GM06990 (cell line): ENCODE data around the gene PAFAH2.
"Not testable (repeated sequence)": the region's sequence is repeated elsewhere in the genome, so short reads cannot be mapped to it uniquely, and the experiment has no call there.

Experiments used
- DNase-seq: peaks from one replicate; pipeline ENCODE4 v3.0.0-alpha.2; 2011; ENCODE audit not compliant: insufficient read length; ENCODE audit errors: extremely low read depth
- H3K27me3 ChIP-seq: replicated peaks from 2 replicates; pipeline ENCODE4 v1.6.0; 2011; ENCODE audit warnings: low read length; ENCODE audit not compliant: control insufficient read depth, insufficient read depth
- H3K36me3 ChIP-seq: 2 replicates; pipeline ENCODE4 v1.5.1; 2011; ENCODE audit warnings: low read length; ENCODE audit not compliant: control insufficient read depth, insufficient read depth
- H3K4me3 ChIP-seq: replicated peaks from 2 replicates; pipeline ENCODE4 v1.5.1; 2011; ENCODE audit warnings: low read depth, mild to moderate bottlenecking, control low read depth, low read length
- TF ChIP-seq, protein P1 (sequence below): IDR thresholded peaks from 2 replicates; pipeline ENCODE4 v1.5.1; 2011; ENCODE audit warnings: low read length, control low read depth, mild to moderate bottlenecking, inconsistent platforms; ENCODE audit not compliant: insufficient read depth, poor library complexity, severe bottlenecking

PAFAH2 gene

DNA sequence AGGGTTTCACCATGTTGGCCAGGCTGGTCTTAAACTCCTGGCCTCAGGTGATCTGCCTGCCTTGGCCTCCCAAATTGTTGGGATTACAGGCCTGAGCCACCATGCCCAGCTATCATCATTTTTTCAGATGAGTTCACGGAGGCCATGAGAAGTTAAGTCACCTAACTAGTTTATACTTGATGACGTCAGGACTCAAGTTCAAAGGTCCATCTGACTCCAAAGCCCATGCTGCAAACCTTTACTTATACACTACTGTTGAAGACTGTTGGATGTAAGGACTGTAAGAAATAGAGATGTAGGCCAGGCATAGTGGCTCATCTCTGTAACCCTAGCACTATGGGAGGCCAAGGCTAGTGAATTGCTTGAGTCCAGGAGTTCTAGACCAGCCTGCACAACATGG is 50.8 kb downstream of the PAFAH2 start:
- no peak overlapping the region for H3K4me3 ChIP-seq
- no peaks in the 10 kb centered on the region for H3K36me3 ChIP-seq
- no peak for DNase-seq
- H3K27me3 ChIP-seq = no peaks in the 10 kb centered on the region
- TF ChIP-seq, protein P1, sequence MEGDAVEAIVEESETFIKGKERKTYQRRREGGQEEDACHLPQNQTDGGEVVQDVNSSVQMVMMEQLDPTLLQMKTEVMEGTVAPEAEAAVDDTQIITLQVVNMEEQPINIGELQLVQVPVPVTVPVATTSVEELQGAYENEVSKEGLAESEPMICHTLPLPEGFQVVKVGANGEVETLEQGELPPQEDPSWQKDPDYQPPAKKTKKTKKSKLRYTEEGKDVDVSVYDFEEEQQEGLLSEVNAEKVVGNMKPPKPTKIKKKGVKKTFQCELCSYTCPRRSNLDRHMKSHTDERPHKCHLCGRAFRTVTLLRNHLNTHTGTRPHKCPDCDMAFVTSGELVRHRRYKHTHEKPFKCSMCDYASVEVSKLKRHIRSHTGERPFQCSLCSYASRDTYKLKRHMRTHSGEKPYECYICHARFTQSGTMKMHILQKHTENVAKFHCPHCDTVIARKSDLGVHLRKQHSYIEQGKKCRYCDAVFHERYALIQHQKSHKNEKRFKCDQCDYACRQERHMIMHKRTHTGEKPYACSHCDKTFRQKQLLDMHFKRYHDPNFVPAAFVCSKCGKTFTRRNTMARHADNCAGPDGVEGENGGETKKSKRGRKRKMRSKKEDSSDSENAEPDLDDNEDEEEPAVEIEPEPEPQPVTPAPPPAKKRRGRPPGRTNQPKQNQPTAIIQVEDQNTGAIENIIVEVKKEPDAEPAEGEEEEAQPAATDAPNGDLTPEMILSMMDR = no peak

DNA sequence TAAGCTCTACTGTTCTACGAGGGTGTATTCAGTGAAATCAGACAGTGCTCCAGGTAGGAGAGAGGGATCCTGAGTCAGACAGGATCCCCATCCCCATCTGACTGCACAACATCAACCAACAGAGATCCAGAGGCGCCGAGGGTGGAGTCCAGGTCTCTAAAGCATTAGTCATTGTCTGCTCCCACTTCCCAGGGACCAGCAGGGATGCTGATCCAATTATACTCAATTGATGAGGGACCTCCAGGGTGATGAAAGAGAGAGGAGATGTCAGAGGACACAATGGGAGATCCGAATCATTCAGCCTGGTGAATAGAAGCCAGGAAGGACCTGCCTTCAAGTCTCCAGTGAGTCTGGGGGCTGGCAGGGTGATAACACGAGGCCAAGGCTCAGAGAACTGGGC is 52.1 kb downstream of the PAFAH2 start:
- no peak overlapping the region for H3K4me3 ChIP-seq
- H3K27me3 ChIP-seq = no peaks in the 10 kb centered on the region
- no peak for DNase-seq
- H3K36me3 ChIP-seq = no peaks in the 10 kb centered on the region
- TF ChIP-seq, protein P1 = no peak

DNA sequence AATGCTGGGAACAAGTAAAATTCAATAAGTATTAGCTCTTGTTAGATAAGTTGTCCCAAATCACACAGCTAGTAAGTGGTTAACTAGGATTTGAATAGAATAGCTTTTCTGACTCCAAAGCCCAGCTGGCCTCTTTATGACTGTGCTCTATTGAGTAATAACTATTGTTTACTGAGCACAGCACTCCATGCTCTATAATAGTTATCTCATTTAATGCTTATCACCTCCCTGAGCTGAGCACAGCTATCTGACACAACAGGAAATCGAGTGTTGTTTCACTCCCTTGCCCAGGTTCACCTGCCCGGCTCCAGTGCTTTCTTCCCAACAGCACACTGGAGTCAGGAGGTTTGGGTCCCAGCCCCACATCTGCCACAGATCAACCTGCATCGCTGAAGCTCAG is 52.9 kb downstream of the PAFAH2 start:
- TF ChIP-seq, protein P1 = no peak
- H3K36me3 ChIP-seq = no peaks in the 10 kb centered on the region
- no peak overlapping the region for H3K4me3 ChIP-seq
- H3K27me3 ChIP-seq = no peaks in the 10 kb centered on the region
- no peak for DNase-seq

DNA sequence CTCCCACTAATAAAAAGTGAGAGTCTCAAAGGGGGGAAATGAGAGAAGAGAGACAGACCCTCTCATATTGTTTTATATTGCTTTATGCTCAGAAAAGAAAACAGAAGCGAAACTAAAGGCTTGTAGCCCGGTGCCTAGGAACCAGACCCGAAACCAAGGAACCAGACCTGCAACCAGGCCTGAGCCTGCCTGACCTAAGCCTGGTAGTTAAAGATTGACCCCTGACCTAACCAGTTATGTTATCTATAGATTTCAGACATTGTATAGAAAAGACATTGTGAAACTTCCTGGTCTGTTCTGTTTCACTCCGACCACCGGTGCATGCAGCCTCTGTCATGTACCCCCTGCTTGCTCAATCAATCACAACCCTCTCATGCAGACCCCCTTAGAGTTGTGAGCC is 54.4 kb downstream of the PAFAH2 start:
- not testable (repeated sequence) for DNase-seq, H3K27me3 ChIP-seq, H3K36me3 ChIP-seq, H3K4me3 ChIP-seq

DNA sequence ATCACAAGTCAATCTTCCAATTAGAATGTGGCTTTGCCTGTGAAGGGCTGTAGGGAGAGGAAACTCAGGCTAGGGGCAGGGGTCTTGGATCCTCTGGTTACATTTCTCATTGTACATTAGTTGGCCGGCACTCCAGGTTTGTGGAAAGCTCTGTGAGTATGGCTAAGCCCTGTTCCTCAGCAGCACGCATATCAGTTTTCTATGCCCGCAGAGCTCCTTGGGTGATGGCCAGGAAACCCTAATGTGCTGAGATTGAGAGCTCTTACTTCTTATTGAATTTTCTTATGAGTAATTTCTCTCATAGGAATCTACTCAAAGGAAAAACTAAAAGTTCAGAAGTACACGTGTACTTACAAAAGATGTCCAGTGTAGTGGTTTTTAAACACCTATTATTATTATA is 60.9 kb downstream of the PAFAH2 start:
- no peak for DNase-seq
- H3K27me3 ChIP-seq = peaks cover 2% of the 10 kb centered on the region; the same call in 1 of the 2 replicates
- no peaks in the 10 kb centered on the region for H3K36me3 ChIP-seq
- H3K4me3 ChIP-seq = no peak overlapping the region
- TF ChIP-seq, protein P1 = no peak

DNA sequence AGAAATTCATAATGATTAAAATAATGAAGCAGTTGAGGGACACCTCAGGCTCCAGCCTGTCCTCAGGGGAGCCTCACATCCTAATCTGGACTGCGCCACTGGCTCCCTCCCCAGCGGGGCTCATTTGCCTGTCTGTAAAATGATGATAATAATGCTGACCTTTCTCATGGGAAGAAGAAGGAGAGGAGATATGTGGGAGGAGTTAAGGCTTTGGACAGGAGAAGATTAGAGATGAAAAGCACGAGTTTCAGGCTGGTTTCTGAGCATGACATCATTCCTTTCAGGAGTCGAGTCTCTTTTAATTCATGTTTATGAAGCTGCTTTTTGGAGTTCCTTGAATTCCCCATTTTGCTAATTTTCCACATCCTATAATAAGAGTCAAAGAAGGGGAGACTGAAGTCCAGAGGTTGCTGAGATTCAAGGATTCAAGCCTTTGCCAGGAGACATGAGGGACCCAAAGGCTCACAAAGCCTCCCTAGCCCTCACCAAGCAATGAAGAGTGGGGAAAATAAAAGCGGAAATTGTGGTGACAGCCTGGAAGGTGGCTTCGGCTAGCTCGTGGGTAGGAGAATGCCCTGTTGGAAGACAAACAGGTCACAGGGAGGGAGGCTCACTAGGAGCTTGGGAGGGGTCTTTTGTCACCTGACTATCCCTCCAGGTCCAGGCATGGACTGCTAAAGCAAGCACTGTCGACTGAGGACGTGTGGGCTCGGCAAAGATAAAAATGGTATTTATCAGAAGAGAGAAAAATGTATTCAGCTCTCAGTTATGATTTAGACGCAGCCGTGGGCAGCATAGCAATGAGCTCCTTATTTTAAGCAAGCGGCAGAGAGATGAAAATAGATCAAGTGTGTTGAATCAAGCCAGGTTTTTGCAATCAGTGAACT is 64.1 kb downstream of the PAFAH2 start:
- TF ChIP-seq, protein P1 = no peak
- no peak for DNase-seq
- Histone ChIP-seq H3K36me3 (no peaks in the 10 kb centered on the region), H3K4me3 (no peak overlapping the region), H3K27me3 (peaks cover 4% of the 10 kb centered on the region)

DNA sequence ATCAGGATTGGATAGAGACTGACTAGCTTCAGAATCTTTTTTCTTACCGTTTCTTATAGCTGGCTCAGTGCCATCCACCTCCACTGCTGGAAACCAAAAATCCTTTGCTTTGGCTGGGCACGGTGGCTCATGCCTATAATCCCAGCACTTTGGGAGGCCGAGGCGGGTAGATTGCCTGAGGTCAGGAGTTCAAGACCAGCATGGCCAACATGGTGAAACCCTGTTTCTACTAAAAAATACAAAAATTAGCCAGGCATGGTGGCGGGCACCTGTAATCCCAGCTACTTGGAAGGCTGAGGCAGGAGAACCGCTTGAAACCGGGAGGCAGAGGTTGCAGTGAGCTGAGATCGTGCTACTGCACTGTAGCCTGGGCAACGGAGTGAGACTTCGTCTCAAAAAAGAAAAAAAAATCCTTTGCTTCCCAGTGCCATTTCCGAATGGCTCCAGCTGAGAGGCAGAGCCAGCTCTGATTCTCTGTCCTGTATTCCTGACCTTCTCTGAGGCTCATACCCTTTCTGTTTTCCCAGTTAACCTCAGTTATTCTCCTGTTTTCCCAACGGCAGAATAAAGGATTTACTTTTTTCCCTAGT is 65.0 kb downstream of the PAFAH2 start:
- H3K27me3 ChIP-seq, H3K4me3 ChIP-seq, DNase-seq, H3K36me3 ChIP-seq: not testable (repeated sequence)
